Endothelial cell of umbilical vein (primary cell): Measurements from ENCODE around the gene SSX2IP. TPM values are rescaled to one million over a fixed set of nuclear protein-coding genes. Genes with fewer than 3 reads are reported as not detected.

Experiments used
- BruUV-seq: library from RNA; stranded (reverse); fragments of 400-500 nt; replicated peaks from 2 replicates; lab custom pipeline; 2021; lab: Mats Ljungman, UMichigan
- CTCF ChIA-PET: fragments of 300-600, 350-600 bp; sonication (Branson Sonifier 250); formaldehyde crosslinking; loops from one replicate; lab custom pipeline; 2021; ENCODE audit warnings: antibody characterized with exemption, inconsistent platforms; lab: Charles Lee
- POLR2A ChIA-PET: fragments of 300-600, 350-600 bp; sonication (Branson Sonifier 250); formaldehyde crosslinking; loops from one replicate; lab custom pipeline; 2021; ENCODE audit warnings: antibody characterized with exemption, inconsistent platforms; lab: Charles Lee
- DNase-seq: peaks from one replicate; pipeline ENCODE4 v3.0.0-alpha.2; 2011; ENCODE audit warnings: low read depth, low spot score
- FAIRE-seq: peaks from 2 replicates; lab custom pipeline; 2011; peaks lifted over from hg19 to GRCh38; lab: Jason Lieb, UNC
- H2AFZ ChIP-seq: 2 replicates; pipeline ENCODE4 v1.6.0; 2012; ENCODE audit warnings: low read depth, low read length, control low read depth, inconsistent platforms
- H3K27ac ChIP-seq: 2 replicates; pipeline ENCODE4 v1.5.1; 2011; ENCODE audit warnings: low read depth, mild to moderate bottlenecking, control low read depth, low read length, moderate library complexity; ENCODE audit not compliant: insufficient read depth
- H3K27me3 ChIP-seq, 2 experiments: 2 replicates each; pipeline versions ENCODE4 v1.6.0 to v1.6.1; 2011; ENCODE audit warnings: low read length in 2 of 2, mixed read lengths in 1 of 2; ENCODE audit not compliant: control insufficient read depth in 2 of 2, insufficient read depth in 2 of 2
- H3K36me3 ChIP-seq, 2 experiments: 2 replicates in 1 of 2; 3 replicates in 1 of 2; pipeline ENCODE4 v1.5.1; 2011; ENCODE audit warnings: low read length in 2 of 2, mild to moderate bottlenecking in 1 of 2, moderate library complexity in 1 of 2; ENCODE audit not compliant: control insufficient read depth in 2 of 2, insufficient read depth in 2 of 2; ENCODE audit errors: extremely low read depth in 1 of 2
- H3K4me1 ChIP-seq: 3 replicates; pipeline ENCODE4 v1.5.1; 2011; ENCODE audit warnings: mild to moderate bottlenecking, low read length; ENCODE audit not compliant: control insufficient read depth, insufficient read depth; ENCODE audit errors: extremely low read depth
- H3K4me2 ChIP-seq: 2 replicates; pipeline ENCODE4 v1.6.1; 2011; ENCODE audit warnings: low read length, control low read depth, mixed read lengths; ENCODE audit not compliant: insufficient read depth
- H3K4me3 ChIP-seq, 3 experiments: fragments of 200-600 bp in 1 of 3; sonication (generic), shearing (Covaris generic) in 1 of 3; replicated peaks in 1 of 3; 2 replicates each; pipeline ENCODE4 v1.5.1; 2011 to 2016; ENCODE audit warnings: control low read depth in 3 of 3, low read length in 3 of 3, mild to moderate bottlenecking in 2 of 3, inconsistent platforms in 1 of 3, low read depth in 1 of 3, moderate library complexity in 1 of 3; ENCODE audit not compliant: insufficient read depth in 1 of 3
- H3K79me2 ChIP-seq: 2 replicates; pipeline ENCODE4 v1.6.0; 2012; ENCODE audit warnings: low read length, inconsistent platforms; ENCODE audit not compliant: control insufficient read depth, insufficient read depth
- H3K9ac ChIP-seq: replicated peaks from 2 replicates; pipeline ENCODE3; 2011; ENCODE audit warnings: low read length, control low read depth; ENCODE audit not compliant: insufficient read depth; ENCODE audit errors: extremely low read depth
- H3K9me1 ChIP-seq: replicated peaks from 3 replicates; pipeline ENCODE4 v1.6.0; 2011; ENCODE audit warnings: mild to moderate bottlenecking, low read length; ENCODE audit not compliant: control insufficient read depth, insufficient read depth; ENCODE audit errors: extremely low read depth
- H3K9me3 ChIP-seq: replicated peaks from 2 replicates; pipeline ENCODE4 v1.5.1; 2012; ENCODE audit warnings: low read length, inconsistent platforms; ENCODE audit not compliant: control insufficient read depth, insufficient read depth
- H4K20me1 ChIP-seq: replicated peaks from 2 replicates; pipeline ENCODE3; 2011; ENCODE audit warnings: mild to moderate bottlenecking, low read length; ENCODE audit not compliant: control insufficient read depth, insufficient read depth; ENCODE audit errors: extremely low read depth
- EZH2 ChIP-seq: IDR thresholded peaks from 2 replicates; pipeline ENCODE4 v1.6.1; 2012; ENCODE audit warnings: borderline replicate concordance, low read depth, mild to moderate bottlenecking, moderate library complexity, low read length, inconsistent platforms; ENCODE audit not compliant: severe bottlenecking
- FOS ChIP-seq: IDR thresholded peaks from 2 replicates; pipeline ENCODE4 v1.6.1; 2011; ENCODE audit warnings: mild to moderate bottlenecking, low read length, moderate library complexity, borderline replicate concordance; ENCODE audit not compliant: insufficient read depth
- JUN ChIP-seq: IDR thresholded peaks from 2 replicates; pipeline ENCODE4 v1.6.1; 2011; ENCODE audit warnings: borderline replicate concordance, low read depth; ENCODE audit not compliant: insufficient read length, insufficient read depth
- MYC ChIP-seq: IDR thresholded peaks from one replicate; pipeline ENCODE4 v1.6.1; 2011; ENCODE audit warnings: mild to moderate bottlenecking, low read depth, low read length
- dilution Hi-C: fragments of 300-500 bp; cut with MboI; formaldehyde crosslinking; loops from one replicate; pipeline ENCODE4 v1.15.0; 2019; ENCODE audit warnings: low sequenced_read_pairs; ENCODE audit not compliant: extremely low pct_ligation_motif_present
- intact Hi-C: fragments of 100-400 bp; cut with micrococcal nuclease; formaldehyde crosslinking; loops from one replicate; pipeline ENCODE4 v1.10.0; 2022
- polyA plus RNA-seq, 4 experiments: library from polyadenylated mRNA; depleted of rRNA in 3 of 4; stranded (reverse) in 3 of 4; unstranded in 1 of 4; fragments of >200 nt; gene quantifications; 2 replicates each; pipeline versions ENCODE4 v1.2.1 to v1.2.3, GENCODE V29; 2011 to 2012; ENCODE audit warnings: missing spikeins in 1 of 4
- total RNA-seq: library from RNA; stranded (reverse); gene quantifications from 2 replicates; pipeline ENCODE4 v1.2.3, GENCODE V29; 2021
- TF ChIP-seq, protein P1 (sequence below): IDR thresholded peaks from 2 replicates; pipeline ENCODE4 v1.6.1; 2011; ENCODE audit not compliant: insufficient read depth, insufficient read length
- TF ChIP-seq, protein P2 (sequence below), 2 donors: IDR thresholded peaks; 1 replicate in 1 of 2; 2 replicates in 1 of 2; pipeline ENCODE4 v1.5.1; 2011; ENCODE audit warnings: low read length in 2 of 2, mild to moderate bottlenecking in 2 of 2, moderate library complexity in 2 of 2, control low read depth in 1 of 2, inconsistent platforms in 1 of 2, low read depth in 1 of 2; ENCODE audit not compliant: insufficient read depth in 1 of 2; ENCODE audit errors: extremely low read depth in 1 of 2

The SSX2IP gene
- total and polyA plus RNA-seq, 2 donors (not counting 3 experiments of a cell fraction or from before 2014, with no cell fraction given), result 0.77 to 8.4 TPM

DNA sequence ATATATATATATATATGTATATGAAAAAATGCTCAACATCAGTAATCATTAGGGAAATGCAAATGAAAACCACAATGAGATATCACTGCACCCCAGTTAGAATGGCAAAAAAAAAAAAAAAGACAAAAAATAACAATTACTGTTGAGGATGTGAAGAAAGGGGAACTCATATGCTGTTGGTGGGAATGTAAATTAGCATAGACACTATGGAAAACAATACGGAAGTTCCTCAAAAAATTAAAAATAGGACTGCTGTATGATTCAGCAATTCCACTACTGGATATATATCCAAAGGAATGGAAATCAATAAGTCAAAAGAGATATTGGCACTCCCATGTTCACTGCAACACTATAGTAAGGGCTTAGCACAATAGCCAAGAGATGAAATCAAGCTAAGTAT is 74.5 kb downstream of the SSX2IP start:
- H3K9ac ChIP-seq, result no peak overlapping the region
- H3K4me1 ChIP-seq, result peaks cover 15% of the 10 kb centered on the region
- TF ChIP-seq MYC (no peak), JUN (no peak), EZH2 (no peak), FOS (no peak)
- TF ChIP-seq, protein P1, sequence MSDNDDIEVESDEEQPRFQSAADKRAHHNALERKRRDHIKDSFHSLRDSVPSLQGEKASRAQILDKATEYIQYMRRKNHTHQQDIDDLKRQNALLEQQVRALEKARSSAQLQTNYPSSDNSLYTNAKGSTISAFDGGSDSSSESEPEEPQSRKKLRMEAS, result no peak
- TF ChIP-seq, protein P2, sequence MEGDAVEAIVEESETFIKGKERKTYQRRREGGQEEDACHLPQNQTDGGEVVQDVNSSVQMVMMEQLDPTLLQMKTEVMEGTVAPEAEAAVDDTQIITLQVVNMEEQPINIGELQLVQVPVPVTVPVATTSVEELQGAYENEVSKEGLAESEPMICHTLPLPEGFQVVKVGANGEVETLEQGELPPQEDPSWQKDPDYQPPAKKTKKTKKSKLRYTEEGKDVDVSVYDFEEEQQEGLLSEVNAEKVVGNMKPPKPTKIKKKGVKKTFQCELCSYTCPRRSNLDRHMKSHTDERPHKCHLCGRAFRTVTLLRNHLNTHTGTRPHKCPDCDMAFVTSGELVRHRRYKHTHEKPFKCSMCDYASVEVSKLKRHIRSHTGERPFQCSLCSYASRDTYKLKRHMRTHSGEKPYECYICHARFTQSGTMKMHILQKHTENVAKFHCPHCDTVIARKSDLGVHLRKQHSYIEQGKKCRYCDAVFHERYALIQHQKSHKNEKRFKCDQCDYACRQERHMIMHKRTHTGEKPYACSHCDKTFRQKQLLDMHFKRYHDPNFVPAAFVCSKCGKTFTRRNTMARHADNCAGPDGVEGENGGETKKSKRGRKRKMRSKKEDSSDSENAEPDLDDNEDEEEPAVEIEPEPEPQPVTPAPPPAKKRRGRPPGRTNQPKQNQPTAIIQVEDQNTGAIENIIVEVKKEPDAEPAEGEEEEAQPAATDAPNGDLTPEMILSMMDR (IDR thresholded peaks at IDR 0.05; ENCODE audit: extremely low read depth in 1 of 2, insufficient read depth in 1 of 2, low read depth in 1 of 2, low read length in 2 of 2), result no peak
- FAIRE-seq (no peak), DNase-seq (no peak)
- H3K27ac ChIP-seq, result no peak overlapping the region
- ChIA-PET CTCF (interaction anchor here (1.1 kb wide), 1 partner anchor 11 kb away, joined by 4 read pairs; no protein-coding TSS in a partner anchor), POLR2A (no interaction called here)
- H3K27me3 ChIP-seq, result no peaks in the 10 kb centered on the region
- H4K20me1 ChIP-seq, result no peaks in the 10 kb centered on the region
- BruUV-seq, result no TSS peak
- H3K9me1 ChIP-seq, result no peaks in the 10 kb centered on the region
- no peak overlapping the region for H2AFZ ChIP-seq
- dilution Hi-C loops (loop anchor here (25.0 kb wide), 1 partner anchor 178 kb away; no protein-coding TSS in a partner anchor), intact Hi-C loops (loop anchor here (10.0 kb wide), 1 partner anchor 659 kb away; the partner anchor contains the start of gene BCL10)
- H3K9me3 ChIP-seq, result no peaks in the 10 kb centered on the region
- H3K4me2 ChIP-seq, result no peak overlapping the region
- no peak overlapping the region for H3K4me3 ChIP-seq
- H3K36me3 ChIP-seq, result no peaks in the 10 kb centered on the region
- no peaks in the 10 kb centered on the region for H3K79me2 ChIP-seq
